NCI-H1092 (cell line): Measurements from ENCODE around the gene FARS2.
"Not testable (repeated sequence)": the region's sequence is repeated elsewhere in the genome, so short reads cannot be mapped to it uniquely, and the experiment has no call there.

Source experiments
- DNase-seq: peaks from one replicate; lab custom pipeline; 2025; lab: John Stamatoyannopoulos, UW

FARS2 gene

DNA sequence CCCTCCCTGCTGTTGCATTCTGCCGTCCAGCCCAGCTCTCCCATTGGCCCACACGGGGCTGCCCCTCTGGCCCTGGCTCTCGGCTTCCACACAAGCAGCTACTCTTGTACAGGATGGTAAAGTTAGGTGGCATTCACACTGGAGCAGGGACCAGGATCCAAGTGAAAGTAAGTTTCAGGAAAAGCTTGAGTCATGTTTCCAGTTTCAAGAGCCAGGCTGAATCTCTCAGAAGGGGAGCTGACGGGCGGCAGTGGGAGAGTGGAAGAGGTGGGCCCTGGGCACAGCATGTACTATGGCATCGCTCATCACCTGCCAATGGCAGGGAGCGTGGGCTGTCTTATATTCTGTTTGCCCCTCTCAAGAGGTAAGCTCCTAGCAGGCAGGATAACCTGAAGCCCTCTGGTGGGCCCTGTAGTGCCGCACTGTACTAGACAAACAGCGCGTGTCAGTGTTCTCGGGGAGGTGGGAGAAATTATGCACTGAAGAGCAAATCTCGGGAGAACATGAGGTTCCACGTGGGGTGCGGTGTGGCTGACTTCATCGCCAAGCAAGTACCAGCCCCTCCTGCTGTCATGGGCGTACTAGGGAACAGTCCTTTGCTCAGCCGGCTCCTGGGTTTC lies 503.9 kb downstream of the FARS2 start:
- DNase-seq: no peak

DNA sequence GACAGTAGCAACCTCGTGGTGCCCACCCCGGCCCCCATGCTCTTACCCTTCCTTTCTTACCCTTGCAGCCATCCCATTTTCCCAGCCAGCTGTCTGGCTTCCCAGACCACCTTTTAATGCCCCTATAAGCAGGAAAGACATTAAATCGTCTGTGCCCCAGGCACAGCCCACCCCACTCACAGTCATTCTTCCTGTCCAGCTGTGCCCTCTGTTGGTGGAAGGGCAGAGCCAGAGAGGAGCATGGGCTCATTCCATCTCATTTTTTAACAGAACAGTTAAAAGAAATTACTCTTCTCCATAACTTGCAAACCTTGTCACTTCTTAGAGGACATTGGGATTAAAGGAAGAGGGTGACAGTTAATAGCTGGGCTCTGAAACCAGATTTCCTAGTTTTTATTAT lies 504.9 kb downstream of the FARS2 start:
- no peak for DNase-seq

DNA sequence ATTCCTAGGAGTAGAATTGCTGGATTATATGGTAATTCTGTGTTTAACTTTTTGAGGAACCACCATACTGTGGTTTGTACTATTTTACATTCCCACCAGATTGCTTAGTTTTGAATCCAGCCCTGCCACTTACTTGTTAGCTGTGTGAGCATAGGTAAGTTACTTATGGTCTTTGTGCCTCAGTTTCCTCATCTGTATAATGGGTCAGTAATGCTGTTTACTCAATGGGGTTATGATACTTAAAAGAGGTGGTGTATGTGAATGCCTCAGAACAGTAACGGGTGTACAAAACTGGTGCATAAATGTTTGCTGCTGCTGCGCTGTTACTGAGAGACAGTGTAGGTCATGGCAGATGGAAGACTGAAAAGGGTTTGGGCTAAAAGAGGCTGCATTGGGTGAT lies 506.2 kb downstream of the FARS2 start:
- no peak for DNase-seq

DNA sequence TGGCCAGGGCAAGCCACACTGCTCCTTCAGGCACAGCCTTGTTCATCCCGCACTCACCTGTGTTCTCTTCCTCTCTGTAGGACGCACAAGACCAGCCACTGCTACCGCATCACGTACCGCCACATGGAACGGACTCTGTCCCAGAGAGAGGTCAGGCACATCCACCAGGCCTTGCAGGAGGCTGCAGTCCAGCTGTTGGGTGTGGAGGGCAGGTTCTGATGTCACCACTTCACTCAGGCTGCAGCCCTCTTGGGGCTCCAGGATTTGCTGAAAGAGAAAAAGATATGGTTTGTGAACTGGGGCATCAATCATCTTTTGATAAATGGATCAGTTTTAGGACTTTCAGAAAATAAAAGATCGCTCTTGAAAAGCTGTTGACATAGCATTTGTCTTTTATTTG lies 509.9 kb downstream of the FARS2 start:
- DNase-seq: no peak

DNA sequence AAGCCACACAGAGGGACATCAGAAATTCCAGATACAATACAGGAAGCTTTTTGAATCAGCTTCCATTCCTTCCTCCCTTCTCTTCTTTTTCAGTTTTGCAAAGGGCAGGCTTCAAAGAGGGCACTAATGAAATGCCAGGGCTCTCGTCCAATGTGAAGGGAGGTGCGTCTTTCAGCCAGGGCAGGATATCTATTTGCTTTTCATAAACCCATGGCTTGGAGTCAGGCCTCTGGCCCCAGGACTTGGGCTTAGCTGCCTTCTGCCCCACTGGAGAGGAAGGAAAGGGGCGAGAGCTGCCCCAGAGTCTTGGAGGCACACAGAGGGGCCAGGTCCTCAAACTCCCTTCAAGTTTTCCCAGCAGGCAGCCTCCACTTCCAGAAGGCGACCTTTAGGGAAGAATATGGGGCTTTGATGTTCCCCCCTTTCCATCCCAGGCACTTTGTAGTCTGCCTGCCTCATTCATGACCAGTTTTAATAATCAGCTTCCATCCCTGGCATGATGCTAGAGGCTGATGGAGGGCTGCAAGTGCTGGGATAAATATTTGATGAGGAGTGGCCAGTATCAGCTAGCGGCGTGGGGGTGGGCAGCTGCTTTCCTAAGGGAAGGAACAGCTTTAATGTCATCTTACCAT lies 510.6 kb downstream of the FARS2 start:
- DNase-seq: no peak

DNA sequence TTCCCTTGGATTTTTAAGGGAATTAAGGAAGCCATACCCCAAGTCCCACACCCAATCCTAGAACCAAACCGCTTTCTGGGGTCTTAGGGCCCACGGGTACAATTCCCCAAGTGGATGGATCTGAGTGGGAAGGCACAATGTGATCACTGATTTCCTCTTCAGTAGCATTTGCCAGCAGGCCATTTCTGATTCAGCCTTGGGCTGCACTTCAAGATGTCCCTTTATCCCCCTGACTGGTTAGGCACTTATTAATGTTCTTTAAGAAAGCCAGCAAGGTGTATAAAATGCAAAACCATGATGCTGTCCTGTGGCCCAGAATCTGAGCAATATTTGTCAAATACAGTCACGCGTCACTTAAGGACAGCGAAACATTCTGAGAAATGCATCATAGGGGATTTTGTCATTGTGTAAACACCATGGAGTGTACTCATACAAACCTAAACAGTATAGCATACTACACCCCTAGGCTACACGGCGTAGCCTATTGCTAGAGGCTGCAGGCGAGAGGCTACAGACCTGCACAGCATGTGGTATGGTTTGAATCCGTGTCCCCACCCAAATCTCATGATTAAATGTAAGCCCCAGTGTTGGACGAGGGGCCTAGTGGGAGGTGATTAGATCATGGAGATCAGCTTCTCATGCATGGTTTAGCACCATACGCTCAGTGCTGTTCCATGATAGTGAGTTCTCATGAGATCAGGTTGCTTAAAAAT lies 511.3 kb downstream of the FARS2 start:
- DNase-seq: no peak

DNA sequence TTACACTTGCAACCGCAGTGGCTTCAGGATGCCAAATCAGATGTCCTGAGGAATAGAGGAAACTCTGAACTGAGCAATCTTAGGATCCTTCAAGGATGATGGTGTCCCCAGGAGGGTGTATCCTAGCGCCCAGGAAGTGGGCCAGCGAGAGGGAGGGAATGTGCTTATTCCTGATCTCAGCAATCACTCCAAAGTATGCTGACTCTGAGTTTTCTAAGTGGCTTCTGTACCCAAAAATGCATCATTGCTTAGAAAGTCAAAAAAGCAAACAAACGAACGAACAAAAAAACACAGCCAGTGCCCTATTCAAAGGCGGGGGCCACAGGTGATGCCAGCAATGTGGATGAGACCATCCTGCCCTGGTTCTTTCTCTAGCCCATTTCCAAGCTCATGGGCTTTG lies 514.8 kb downstream of the FARS2 start:
- DNase-seq: no peak

DNA sequence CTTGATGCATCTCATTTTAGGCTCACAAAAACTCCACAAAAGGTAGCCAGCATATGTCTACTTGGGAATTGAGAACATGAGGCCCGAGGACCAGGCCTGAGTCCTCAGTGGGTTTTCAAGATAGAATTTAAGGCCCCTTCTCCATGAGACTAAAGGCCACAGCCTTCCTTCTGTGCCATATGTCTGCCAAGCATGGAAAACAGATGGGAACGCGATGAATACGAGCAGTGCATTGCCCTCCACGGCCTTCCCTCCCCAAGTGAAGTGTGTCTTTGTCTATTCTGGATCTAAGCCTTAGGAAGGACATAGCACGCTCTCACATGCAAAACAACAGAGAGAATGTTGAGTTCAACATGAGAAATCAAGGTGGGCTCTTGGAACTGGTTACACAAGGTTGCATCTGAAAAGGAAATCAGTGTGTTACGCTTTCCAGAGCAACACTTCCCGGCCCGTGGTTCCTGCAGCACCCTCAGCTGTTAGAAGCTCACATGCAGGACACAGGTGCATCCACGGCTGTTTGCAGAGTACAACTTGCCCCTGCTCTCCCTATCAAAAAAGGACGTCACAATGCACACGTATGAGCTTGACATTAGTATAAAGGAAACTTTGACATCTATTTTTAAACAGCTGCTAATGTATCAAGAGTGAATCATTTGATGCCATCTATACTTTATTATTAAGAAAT lies 515.5 kb downstream of the FARS2 start:
- DNase-seq: no peak

DNA sequence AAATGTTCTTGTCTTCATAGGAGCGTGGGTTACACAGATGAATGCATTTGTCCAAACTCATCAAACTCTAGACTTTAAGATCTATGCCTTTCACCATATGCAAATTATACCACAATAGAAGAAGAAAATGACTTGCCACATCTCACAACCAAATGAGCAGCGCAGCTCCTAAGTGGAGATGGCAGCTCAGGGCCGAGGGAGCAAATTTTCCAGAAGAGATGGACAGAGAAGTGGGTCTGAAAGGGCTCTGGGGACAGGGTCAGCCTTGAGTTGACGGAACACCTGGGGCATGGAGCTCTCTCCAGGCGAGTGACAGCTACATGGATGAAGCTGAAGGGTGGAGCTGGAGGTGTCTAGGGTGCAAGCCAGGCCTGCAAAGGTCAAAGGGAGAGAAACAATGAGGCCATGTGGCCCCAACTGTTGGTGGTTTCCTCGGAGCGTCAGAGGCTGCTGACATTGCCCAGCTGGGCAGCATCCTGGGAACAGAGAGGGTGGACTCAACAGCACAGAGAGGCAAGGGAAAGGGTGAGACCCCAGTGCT lies 517.1 kb downstream of the FARS2 start:
- DNase-seq: no peak

DNA sequence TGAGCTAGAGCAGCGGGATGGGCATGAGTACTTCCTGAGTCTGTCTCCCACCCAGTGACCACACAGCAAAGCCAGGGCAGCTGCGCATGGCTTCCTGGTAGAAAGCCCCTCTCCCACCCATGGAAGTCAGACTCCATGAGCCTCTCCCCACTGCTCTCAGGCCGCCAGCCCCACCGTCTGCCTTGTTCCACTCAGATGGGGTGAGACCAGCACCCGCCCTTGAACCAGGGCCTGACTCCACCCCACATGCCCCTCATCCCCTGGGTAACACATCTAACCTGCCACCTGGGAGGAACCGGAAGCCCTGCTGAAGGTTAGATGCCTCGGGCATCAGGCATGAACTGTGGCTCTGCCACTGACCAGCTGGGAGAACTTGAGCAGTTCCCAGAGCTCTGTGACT lies 517.6 kb downstream of the FARS2 start:
- no peak for DNase-seq

DNA sequence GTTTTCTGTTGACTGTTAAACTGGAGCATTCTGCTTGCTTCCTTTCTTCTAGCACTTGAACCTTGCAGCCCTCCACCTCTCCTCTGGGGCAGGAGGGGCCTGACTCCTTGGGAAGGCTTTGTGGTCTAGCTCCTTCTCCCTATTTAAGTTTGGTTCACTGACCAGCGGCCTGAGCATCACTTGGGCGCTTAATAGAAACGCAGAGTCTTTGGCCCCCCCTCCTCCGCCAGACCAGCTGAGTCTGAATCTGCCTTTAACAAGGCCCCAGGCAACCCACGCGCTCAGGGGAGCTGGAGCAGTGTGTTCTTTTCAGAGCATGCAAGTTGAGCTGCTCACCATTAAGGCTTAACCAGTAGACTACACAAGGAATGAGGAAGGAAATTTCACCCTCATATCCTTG lies 519.7 kb downstream of the FARS2 start:
- no peak for DNase-seq

DNA sequence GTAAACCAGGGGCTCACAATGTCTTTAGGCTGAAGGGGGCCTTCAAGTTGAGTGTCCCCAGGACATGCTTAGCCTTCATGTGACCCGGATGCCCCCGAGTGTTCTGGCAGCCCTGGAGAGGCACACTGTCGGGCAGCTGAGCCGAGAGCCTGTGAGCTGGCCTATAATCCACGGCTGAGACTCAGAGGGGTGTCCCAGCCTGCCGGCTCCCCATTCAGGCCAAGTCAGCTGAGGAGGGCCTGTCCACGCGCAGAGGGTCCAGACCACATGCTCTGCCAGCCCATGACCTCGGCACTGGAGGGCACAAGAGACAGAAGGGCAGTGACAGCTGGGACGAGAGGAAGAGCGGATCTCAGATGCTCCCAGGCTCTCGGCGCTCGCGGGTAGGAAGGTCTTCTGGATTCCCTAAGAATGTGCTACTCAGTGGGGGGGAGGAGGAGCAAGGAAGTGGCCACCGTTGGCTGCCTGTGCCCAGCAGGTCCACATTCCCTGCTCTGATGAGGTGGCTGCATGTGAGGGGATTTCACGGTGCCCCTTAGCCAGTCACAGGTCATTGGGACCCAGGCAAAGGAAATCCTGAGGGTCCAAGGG lies 520.7 kb downstream of the FARS2 start:
- DNase-seq: no peak

DNA sequence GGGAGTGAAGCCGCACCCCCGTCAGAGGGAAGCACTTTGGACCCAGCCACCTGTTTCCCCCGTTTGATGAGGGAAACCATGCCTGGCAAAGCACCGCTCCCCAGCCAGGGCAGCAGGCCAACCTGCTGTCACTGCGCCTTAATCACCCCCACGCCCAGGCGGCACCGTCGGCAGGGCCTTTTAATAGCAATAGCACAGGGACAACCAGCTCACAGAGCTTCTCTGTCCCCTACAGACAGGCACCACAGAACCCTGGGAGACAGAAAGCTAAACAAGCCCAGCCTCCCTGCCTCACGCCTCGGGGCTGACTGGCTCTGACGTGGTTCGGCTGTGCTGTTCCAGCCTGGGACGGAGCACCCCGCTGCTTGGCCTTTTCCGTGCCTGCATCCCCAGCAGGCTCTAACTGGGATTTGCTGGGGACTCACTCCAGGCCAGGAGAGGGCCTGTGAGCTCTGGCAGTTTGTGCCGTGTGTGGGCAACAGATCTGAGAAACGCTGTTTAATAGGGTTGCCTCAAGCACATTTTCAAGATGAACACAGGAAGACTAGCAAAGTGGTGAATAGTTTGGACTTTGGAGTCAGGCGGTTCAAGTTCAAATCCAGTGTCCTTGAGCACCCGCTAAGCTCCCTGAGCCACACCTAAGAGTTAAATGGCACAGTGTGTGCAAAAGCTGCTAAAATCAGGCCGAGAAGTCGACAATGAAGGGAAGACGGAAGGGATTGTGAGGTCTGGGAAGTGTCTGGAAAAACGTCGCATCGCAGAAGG lies 521.7 kb downstream of the FARS2 start:
- DNase-seq: no peak

DNA sequence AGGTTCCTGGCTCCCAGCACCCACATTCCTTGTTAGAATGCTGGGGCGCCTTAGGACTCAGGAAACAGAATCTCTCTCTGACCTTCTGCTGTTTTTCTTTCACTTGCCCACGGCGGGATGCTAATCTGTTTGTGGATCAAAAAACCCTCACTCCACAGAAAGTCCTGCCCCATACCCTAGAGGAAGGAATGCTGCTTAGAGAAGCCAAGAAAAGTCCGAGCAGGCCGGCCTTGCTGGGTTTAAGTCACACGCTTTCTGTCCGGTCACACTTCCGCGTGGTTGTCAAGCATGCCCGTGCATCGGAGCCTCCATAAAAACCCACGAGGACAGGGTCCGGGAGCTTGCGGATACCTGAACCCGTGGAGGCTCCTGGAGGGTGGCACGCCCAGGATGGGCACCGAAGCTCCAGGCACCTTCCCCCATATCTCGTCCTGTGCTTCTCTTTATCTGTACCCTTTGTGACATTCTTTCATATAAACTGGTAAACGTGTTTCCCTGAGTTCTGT lies 522.3 kb downstream of the FARS2 start:
- DNase-seq: no peak

DNA sequence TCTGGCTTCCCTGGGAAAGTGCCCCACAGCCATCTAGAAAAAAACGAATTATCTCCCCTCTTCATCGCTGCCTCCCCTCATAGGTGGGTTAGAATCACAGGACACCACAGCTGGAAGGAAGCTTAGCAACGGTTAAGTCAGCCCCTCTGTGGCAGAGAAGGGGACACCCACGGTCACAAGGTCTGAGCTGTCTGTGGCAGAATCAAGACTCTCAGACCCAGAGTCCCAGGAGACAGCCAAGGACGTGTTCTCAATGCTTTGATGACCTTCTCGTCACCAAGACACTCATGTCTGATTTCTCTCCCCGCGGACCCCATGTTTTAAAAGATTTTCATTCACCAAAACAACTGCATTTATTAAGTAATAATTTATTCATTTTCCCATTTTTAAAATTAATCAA lies 523.9 kb downstream of the FARS2 start:
- no peak for DNase-seq

DNA sequence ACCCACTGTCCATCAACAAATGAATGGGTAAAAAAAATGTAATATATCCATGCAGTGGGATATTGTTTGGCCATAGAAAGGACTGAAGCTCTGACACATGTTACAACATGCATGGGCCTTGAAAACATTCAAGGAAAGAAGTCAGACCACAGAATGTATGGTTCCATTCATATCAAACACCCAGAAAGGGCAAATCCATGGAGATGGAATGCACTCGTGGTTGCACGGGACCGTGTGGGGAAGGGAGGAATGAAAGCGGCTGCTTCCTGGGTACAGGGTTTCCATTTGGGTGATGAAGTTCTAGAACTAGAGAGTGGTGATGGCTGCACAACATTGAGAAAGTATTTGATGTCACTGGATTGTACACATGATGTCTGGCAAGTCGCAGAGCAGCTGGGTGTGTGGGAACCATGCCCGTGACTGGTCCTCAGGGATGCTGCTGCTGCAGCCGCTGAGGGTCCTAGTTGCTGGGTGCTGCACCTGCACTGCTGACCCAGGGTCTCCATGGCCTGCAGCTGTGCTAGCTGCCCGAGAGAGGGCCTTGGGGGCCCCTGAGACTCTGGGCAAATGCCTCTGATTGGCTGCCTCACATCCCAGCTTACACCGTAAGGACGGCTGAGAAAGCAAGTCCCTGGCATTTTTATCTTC lies 525.1 kb downstream of the FARS2 start:
- DNase-seq: no peak

DNA sequence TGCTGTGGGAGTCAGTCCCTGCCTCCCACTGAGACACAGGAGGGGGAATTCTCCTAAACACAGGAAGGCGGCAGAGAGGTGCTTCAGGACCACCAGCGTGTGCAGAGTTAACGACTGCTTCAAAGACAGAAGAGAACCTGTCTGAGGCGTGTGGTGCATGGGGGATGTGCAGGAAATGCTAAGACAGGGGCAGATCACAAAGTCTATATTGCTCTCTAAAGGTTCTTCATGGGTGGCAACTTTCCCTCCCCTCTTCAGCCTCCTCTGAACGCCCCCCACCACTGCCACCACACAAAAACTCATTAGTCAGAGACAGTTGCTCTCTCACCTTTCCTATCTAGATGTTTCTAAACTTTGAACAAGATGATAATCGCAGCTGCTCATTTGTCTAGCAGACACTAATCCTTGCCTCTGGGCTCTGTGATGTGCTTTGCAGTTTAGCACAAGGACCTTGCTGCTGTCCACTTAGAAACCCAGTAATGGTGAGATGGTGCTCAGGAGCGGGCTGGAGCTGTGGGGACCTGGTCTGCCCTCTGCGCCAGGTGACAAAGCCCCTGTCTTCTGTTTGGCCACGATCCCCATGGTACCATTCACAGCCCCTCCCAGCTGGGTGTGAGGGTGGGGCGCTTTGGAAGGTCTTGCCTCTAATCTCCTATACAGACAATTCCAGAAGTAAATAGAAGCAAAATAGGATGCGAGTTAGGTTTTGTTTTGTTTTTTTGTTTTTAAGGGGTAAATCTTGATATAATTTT lies 525.8 kb downstream of the FARS2 start:
- DNase-seq: no peak

DNA sequence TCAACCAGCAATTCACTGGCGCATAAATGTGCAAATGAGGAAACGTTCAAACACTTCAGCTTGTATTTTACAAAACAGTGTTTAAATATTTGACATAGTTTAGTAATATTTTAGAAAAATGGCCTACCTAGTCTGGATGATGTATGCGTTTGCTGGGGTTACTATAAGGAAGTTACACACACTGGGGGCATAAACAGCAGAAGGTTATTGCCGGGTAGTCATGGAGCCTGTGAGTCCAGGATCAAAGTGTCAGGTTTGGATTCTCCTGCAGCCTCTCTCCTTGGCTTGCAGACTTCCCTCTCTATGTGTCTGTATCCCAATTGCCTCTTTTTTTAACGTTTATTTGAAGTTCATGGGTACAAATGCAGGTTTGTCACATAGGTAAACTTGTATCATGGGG lies 528.1 kb downstream of the FARS2 start:
- not testable (repeated sequence) for DNase-seq

DNA sequence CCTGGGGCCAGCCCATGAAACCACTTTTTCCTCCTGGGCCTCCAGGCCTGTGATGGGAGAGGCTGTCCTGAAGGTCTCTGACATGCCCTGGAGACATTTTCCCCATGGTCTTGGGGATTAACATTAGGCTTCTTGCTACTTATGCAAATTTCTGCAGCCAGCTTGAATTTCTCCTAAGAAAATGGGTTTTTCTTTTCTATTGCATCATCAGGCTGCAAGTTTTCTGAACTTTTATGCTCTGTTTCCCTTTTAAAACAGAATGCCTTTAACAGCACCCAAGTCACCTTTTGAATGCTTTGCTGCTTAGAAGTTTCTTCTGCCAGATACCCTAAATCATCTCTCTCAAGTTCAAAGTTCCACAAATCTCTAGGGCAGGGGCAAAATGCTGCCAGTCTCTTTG lies 535.2 kb downstream of the FARS2 start:
- DNase-seq: not testable (repeated sequence)

DNA sequence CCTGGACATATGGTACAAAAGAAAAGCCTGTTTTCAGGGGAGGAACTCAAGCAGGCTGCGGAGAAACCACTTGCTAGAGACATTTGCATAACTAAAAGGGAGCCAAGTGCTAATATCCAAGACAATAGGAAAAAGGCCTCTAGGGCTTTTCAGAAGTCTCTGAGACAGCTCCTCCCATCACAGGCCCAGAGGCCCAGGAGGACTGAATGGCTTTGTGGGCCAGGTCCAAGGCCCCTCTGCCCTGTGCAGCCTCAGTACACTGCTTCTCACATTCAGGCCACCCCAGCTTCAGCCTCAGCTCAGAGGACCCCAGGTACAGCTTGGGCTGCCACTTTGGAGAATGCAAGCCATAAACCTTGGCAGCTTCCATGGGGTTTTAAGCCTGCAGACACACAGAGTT lies 545.1 kb downstream of the FARS2 start:
- not testable (repeated sequence) for DNase-seq
